GM19025 (cell line): ENCODE measurements around the gene FSIP1.

Source experiments
- ATAC-seq: cut with Tn5 transposase; IDR thresholded peaks from one replicate; pipeline ENCODE4 v1.9.1; 2021; ENCODE audit warnings: mild to moderate bottlenecking, low read depth, moderate library complexity; ENCODE audit not compliant: unreplicated experiment

Gene FSIP1

GRCh38 chr15:39565851-39566250, 216.8 kb downstream of the FSIP1 start:
- no peak for ATAC-seq

- ATAC-seq: no peak
Observed at GRCh38 chr15:39564972-39565665, 217.5 kb downstream of the FSIP1 start.

GRCh38 chr15:39558421-39558820, 224.2 kb downstream of the FSIP1 start:
- no peak for ATAC-seq

- no peak for ATAC-seq
Observed at GRCh38 chr15:39556461-39556860, 226.2 kb downstream of the FSIP1 start.

- ATAC-seq: no peak
Observed at GRCh38 chr15:39555885-39556284, 226.8 kb downstream of the FSIP1 start.

- no peak for ATAC-seq
Observed at GRCh38 chr15:39554746-39555387, 227.8 kb downstream of the FSIP1 start.

GRCh38 chr15:39553947-39554693, 228.5 kb downstream of the FSIP1 start:
- no peak for ATAC-seq

- ATAC-seq: no peak
Observed at GRCh38 chr15:39552556-39552955, 230.1 kb downstream of the FSIP1 start.

- no peak for ATAC-seq
Observed at GRCh38 chr15:39551476-39551875, 231.2 kb downstream of the FSIP1 start.
